Adrenal gland (tissue), 5 donors: Measurements from ENCODE around the gene EDN2.

ENCODE experiments used
- CTCF ChIP-seq, 6 experiments: fragments of 450-650 bp in 4 of 6; fragments of 200-600 bp in 2 of 6; sonication (generic) in 1 of 6; IDR thresholded peaks; 1 replicate in 5 of 6; 2 replicates in 1 of 6; pipeline versions ENCODE4 v1.5.1 to v1.8.0; 2016 to 2021; ENCODE audit warnings: antibody characterized with exemption in 6 of 6, mild to moderate bottlenecking in 2 of 6, moderate library complexity in 1 of 6
- POLR2A ChIP-seq, 2 donors: fragments of 450-650 bp; IDR thresholded peaks; one replicate each; pipeline ENCODE4 v1.6.1; 2017; ENCODE audit warnings: antibody characterized with exemption in 2 of 2, mild to moderate bottlenecking in 2 of 2, moderate library complexity in 1 of 2
- donor health status: DM: no; HTN: no; CAD: no.

- TF ChIP-seq POLR2A (IDR thresholded peaks at IDR 0.05) = no peak
- TF ChIP-seq CTCF (IDR thresholded peaks at IDR 0.05) = no peak
These were observed 12.6 kb upstream of the EDN2 start for GRCh38 chr1:41497056-41497440.
